Sigmoid colon (tissue), 7 donors: ENCODE data around the gene SLC25A10. TPM values are rescaled to one million over a fixed set of nuclear protein-coding genes. Genes with fewer than 3 reads are reported as not detected.

Experiments
- DNase-seq: peaks from one replicate; pipeline ENCODE4 v3.0.0-alpha.2; 2019
- H3K27ac ChIP-seq, 4 donors: fragments of 200-600 bp; sonication (generic); one replicate each; pipeline ENCODE4 v1.5.1; 2016 to 2019; ENCODE audit warnings: mild to moderate bottlenecking in 1 of 4
- H3K27me3 ChIP-seq, 3 donors: fragments of 200-600 bp; sonication (generic); one replicate each; pipeline ENCODE4 v1.5.1; 2019; ENCODE audit warnings: mild to moderate bottlenecking in 1 of 3
- H3K36me3 ChIP-seq, 4 donors: fragments of 200-600 bp; sonication (generic); one replicate each; pipeline ENCODE4 v1.5.1; 2016 to 2019
- H3K4me1 ChIP-seq, 4 donors: fragments of 200-600 bp; sonication (generic); one replicate each; pipeline ENCODE4 v1.5.1; 2017 to 2019
- H3K4me3 ChIP-seq, 4 donors: fragments of 200-600 bp; sonication (generic); one replicate each; pipeline ENCODE4 v1.5.1; 2017 to 2019; ENCODE audit warnings: mild to moderate bottlenecking in 2 of 4, moderate library complexity in 1 of 4
- H3K9me3 ChIP-seq, 4 donors: fragments of 200-600 bp in 3 of 4; sonication (generic) in 3 of 4; one replicate each; pipeline versions ENCODE4 v1.5.1 to v1.6.1; 2013 to 2019
- CTCF ChIP-seq, 4 experiments: fragments of 450-650 bp in 3 of 4; fragments of 200-600 bp in 1 of 4; IDR thresholded peaks; one replicate each; pipeline ENCODE4 v1.5.1; 2016 to 2019; ENCODE audit warnings: antibody characterized with exemption in 4 of 4, mild to moderate bottlenecking in 3 of 4, moderate library complexity in 2 of 4
- EP300 ChIP-seq, 4 donors: sonication (generic); formaldehyde crosslinking; IDR thresholded peaks; one replicate each; pipeline ENCODE4 v1.6.1; 2017; ENCODE audit warnings: antibody characterized with exemption in 4 of 4
- POLR2A ChIP-seq, 2 donors: fragments of 450-650 bp; IDR thresholded peaks; one replicate each; pipeline ENCODE4 v1.6.1; 2016; ENCODE audit warnings: antibody characterized with exemption in 2 of 2, mild to moderate bottlenecking in 2 of 2, moderate library complexity in 2 of 2
- POLR2AphosphoS5 ChIP-seq, 4 donors: sonication (generic); formaldehyde crosslinking; IDR thresholded peaks; one replicate each; pipeline ENCODE4 v1.6.1; 2017; ENCODE audit warnings: antibody characterized with exemption in 4 of 4
- WGBS, 2 donors: extraction: QIAGEN DNeasy Blood & Tissue Kit; methylation state at CpG; one replicate each; pipeline ENCODE4 v1.1.7; 2013; 5-methylcytosine and 5-hydroxymethylcytosine counted together
- intact Hi-C: fragments of 100-400 bp; cut with DNase I; formaldehyde crosslinking; loops from one replicate; pipeline ENCODE4 v1.15.1; 2023
- polyA plus RNA-seq, 3 donors: library from polyadenylated mRNA; stranded (reverse); fragments of 200-250 nt; gene quantifications; one replicate each; pipeline ENCODE4 v1.2.3, GENCODE V29; 2013
- total RNA-seq, 4 donors: library from RNA; depleted of rRNA; stranded (reverse); fragments of >200 nt; gene quantifications; one replicate each; pipeline ENCODE4 v1.1.0, GENCODE V29; 2016
- donor health status: healthy with polysubstance abuse.
- donor health status: Bipolar disorder and iron deficiency.
- donor health status: healthy.

SLC25A10 gene
- total and polyA plus RNA-seq, 7 donors, result 0.99 to 63.2 (median 7.1) TPM

GRCh38 chr17:81696218-81696941 is 15.7 kb upstream of the SLC25A10 start:
- Histone ChIP-seq H3K9me3 (no peaks in the 10 kb centered on the region), H3K27me3 (no peaks in the 10 kb centered on the region), H3K27ac (no peak overlapping the region), H3K4me3 (no peak overlapping the region), H3K36me3 (peaks cover 53 to 99% (median 66%) of the 10 kb centered on the region in 4 donors), H3K4me1 (peaks cover 0 to 11% (median 9%) of the 10 kb centered on the region in 4 donors)
- TF ChIP-seq CTCF (IDR thresholded peaks at IDR 0.05) (no peak), POLR2A (IDR thresholded peaks at IDR 0.05) (no peak), POLR2AphosphoS5 (IDR thresholded peaks at IDR 0.05) (no peak), EP300 (IDR thresholded peaks at IDR 0.05) (no peak)
- no peak for DNase-seq
- 96 to 97% methylated on average over 40 of the region's 40 CpGs for WGBS, 2 donors
- intact Hi-C loops, result no loop called here

- intact Hi-C loops, result no loop called here
- no peak for TF ChIP-seq EP300 (IDR thresholded peaks at IDR 0.05)
- no peak for TF ChIP-seq POLR2A (IDR thresholded peaks at IDR 0.05)
- no peak for TF ChIP-seq CTCF (IDR thresholded peaks at IDR 0.05)
- no peak overlapping the region for H3K27ac ChIP-seq
- H3K9me3 ChIP-seq, result no peaks in the 10 kb centered on the region
- WGBS, 2 donors, result 89 to 90% methylated on average over 25 of the region's 25 CpGs
- H3K27me3 ChIP-seq, result no peaks in the 10 kb centered on the region
- H3K4me1 ChIP-seq, result peaks cover 0 to 22% (median 20%) of the 10 kb centered on the region in 4 donors
- H3K4me3 ChIP-seq, result no peak overlapping the region
- no peak for DNase-seq
- H3K36me3 ChIP-seq, result peaks cover 48 to 93% (median 56%) of the 10 kb centered on the region in 4 donors
Observed at GRCh38 chr17:81697261-81698044, 14.6 kb upstream of the SLC25A10 start.

- peaks cover 0 to 39% (median 32%) of the 10 kb centered on the region in 4 donors for H3K4me1 ChIP-seq
- DNase-seq, result no peak
- no peaks in the 10 kb centered on the region for H3K27me3 ChIP-seq
- no peaks in the 10 kb centered on the region for H3K9me3 ChIP-seq
- 91 to 92% methylated on average over 25 of the region's 25 CpGs for WGBS, 2 donors
- intact Hi-C loops, result no loop called here
- no peak for TF ChIP-seq POLR2A (IDR thresholded peaks at IDR 0.05)
- no peak for TF ChIP-seq CTCF (IDR thresholded peaks at IDR 0.05)
- no peak for TF ChIP-seq POLR2AphosphoS5 (IDR thresholded peaks at IDR 0.05)
- TF ChIP-seq EP300 (IDR thresholded peaks at IDR 0.05), result no peak
- no peak overlapping the region for H3K4me3 ChIP-seq
- H3K27ac ChIP-seq, result no peak overlapping the region
- peaks cover 30 to 74% (median 31%) of the 10 kb centered on the region in 4 donors for H3K36me3 ChIP-seq
Observed at GRCh38 chr17:81700353-81701287, 11.5 kb upstream of the SLC25A10 start.

- no peak for TF ChIP-seq POLR2AphosphoS5 (IDR thresholded peaks at IDR 0.05)
- no peak for TF ChIP-seq POLR2A (IDR thresholded peaks at IDR 0.05)
- no peak for TF ChIP-seq EP300 (IDR thresholded peaks at IDR 0.05)
- no peak for TF ChIP-seq CTCF (IDR thresholded peaks at IDR 0.05)
- Histone ChIP-seq H3K27me3 (no peaks in the 10 kb centered on the region), H3K27ac (peak overlapping the region in 3 of 4 donors; percentile 95 to 98 (median 96)), H3K4me1 (peaks cover 0 to 39% (median 32%) of the 10 kb centered on the region in 4 donors), H3K9me3 (no peaks in the 10 kb centered on the region), H3K36me3 (peaks cover 22 to 74% (median 25%) of the 10 kb centered on the region in 4 donors), H3K4me3 (peak overlapping the region in 1 of 4 donors; percentile 92)
- DNase-seq, result no peak
- WGBS, 2 donors, result 67 to 77% methylated on average over 23 of the region's 23 CpGs
- intact Hi-C loops, result loop anchor here (2.0 kb wide), 1 partner anchor 17 kb away; the partner anchor contains the start of gene HGS
Observed at GRCh38 chr17:81701288-81702071, 10.6 kb upstream of the SLC25A10 start.
